HG03025 (cell line): ENCODE data around the gene TPRG1L.
"Not testable (repeated sequence)": the region's sequence is repeated elsewhere in the genome, so short reads cannot be mapped to it uniquely, and the experiment has no call there.

Experiments
- ATAC-seq: cut with Tn5 transposase; IDR thresholded peaks from one replicate; pipeline ENCODE4 v1.9.1; 2021; ENCODE audit warnings: mild to moderate bottlenecking, moderate library complexity; ENCODE audit not compliant: unreplicated experiment, low FRiP score

TPRG1L gene

DNA sequence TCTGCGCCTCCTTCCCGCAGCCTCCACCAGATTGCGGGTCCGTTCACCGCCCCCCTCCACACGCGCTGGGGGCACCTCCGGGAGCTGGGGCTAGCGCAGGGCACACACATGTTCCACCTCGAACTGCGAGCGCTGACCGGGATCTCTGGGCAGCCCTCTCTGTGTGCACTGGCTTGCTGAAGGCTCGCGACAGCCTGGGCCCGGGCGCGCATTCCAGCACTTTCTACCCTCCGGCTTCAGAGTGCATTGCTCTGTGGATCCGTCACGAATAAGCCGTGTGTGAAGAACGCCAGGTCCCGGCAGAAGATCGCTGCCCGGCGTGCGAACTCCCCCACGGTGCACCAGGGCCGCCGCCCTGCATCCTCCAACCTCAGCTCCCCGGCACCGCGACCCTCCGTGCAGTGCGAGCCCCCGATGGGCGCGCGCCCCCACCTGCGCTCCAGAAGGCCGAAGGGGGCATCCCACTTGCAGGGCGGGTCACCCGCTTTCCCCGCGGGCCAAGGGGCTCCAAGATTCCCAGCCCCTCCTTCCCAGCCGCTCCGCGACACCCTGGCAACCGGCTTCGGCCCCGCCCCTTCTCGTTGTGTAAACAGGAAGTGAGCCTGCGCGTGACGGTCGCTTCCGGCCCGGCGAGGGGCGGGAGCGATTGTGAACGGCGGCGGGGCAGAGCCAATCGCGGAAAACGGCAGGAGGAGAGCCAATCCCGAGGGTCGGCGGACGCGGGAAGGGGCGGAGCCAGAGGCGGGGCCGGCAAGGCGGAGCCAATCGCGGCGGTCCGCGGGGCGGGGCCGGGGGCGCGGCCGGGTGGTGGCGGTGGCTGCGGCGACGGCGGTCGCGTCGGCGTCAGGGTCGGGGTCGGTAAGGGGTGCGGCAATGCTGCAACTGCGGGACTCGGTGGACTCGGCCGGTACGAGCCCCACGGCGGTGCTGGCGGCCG lies at the start of gene TPRG1L:
Gene TPRG1L (plus strand): TSS at position 816 of the 937 bp plus-strand sequence. CDS start 58 bp downstream, at position 874.
- peak; percentile 87 for ATAC-seq

GRCh38 chr1:3575515-3575914 lies 49.3 kb upstream of the TPRG1L start:
- ATAC-seq = not testable (repeated sequence)

DNA sequence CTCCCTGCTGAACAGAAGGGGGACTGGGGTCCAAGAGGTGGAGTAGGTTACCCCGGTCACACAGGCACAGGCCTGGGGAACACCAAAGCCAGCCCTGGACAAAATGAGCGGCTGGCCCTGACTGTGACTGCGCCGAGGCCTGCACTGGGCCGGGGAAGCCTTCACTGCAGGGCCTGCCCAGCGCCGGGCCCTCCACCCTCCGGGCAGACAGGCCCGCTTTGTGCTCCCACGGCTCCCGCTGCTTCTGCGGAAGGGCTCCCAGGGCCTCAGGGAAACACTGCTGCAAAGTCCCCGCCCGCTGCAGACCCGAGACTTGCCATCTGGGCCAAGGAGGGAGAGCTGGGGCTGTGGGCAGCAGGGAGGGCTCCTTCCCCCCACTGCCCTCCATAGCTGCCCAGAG lies 48.8 kb upstream of the TPRG1L start:
- ATAC-seq = no peak

- no peak for ATAC-seq
Measured at GRCh38 chr1:3577300-3577699, 47.5 kb upstream of the TPRG1L start.

DNA sequence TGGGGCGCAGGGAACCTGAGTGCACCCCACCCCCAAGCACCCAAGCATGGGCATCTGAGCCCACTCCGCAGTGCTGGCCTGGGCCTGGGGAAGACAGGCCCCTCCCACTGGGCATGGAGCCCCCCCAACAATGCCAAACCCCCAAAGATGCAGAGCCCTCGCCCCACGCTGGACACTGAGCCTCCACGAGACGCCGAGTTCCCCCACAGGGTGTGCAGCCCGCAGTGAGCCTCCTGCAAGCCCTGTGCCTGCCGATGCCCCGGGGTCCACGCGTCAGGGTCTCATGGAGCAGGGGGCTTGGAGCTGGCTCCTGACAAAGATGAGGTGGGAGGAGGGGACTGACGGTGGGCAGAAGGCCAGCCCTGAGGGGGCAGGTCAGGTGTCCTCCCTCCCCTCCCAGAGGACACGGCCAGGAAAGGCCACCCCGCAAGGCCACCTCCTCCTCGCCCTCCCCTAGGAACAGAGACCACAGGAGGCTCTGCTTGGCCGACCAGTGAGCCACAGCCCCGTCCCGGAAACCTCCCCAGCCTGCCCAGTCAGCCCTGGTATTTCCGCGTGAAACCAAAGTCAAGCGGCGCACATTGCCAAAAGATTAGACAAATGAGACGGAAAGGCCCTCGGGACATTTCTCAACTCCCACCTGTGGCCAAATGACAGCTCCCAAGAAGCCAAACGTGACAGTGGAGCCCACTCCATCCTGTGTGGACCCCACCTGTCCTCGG lies 46.9 kb upstream of the TPRG1L start:
- no peak for ATAC-seq

- ATAC-seq = no peak
Measured at GRCh38 chr1:3578433-3578805, 46.4 kb upstream of the TPRG1L start.

- no peak for ATAC-seq
Measured at GRCh38 chr1:3578906-3579305, 45.9 kb upstream of the TPRG1L start.

- ATAC-seq = no peak
Measured at GRCh38 chr1:3579626-3580025, 45.2 kb upstream of the TPRG1L start.

DNA sequence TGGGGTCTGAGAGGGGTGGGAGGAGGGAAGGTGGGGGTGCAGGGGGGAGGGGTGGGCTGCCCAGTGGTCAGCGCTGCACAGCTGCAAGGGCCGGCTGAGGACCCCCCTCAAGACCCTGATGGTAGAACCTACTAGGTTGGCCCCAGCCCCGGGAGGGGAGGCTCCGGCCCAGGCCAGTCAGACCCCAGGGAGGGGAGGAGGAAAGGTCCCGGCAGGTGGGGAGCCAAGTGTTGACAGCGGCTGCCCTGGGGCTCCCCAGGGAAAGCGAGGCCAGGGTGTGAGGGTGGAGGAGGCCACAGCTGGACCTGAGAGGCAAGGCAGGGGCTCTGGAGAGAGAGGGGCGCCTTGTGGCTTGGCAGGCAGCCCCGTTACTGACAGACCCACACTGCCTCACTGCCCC lies 44.6 kb upstream of the TPRG1L start:
- ATAC-seq = no peak

DNA sequence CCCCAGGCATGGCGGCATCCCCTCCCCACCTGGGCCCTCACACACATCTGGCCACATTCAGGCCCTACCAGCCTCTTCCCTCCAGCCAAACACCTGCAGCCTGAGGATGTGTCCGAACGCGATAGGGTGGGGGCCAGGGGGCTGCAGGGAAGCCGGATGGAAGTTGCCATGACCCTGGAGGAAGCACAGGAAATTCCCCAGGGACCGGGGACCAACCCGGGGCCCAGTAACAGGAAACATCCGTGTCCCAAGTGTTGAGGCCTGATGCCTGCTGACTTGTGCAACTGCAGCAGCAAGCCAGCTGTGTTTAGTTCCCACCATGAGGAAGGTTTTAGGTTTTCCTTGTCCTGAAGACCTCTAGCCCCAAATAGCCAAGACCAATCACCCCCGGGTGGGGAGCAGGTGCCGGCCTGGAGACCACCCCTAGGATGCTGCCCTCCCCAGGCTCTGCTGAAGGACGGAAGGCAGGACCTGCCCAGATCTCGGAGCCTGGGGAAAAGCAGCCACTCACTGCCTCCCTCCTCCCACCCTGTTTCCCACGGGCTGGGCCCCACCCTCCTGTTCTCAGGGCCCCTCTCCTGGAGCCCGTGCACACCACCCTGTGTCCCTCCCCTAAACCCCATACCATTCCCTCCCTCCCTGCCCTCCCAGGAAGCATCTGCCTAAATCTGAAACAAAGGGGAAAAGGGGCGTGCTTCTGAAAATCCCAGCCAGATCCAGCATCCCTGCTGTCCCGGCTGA lies 43.3 kb upstream of the TPRG1L start:
- ATAC-seq = no peak

DNA sequence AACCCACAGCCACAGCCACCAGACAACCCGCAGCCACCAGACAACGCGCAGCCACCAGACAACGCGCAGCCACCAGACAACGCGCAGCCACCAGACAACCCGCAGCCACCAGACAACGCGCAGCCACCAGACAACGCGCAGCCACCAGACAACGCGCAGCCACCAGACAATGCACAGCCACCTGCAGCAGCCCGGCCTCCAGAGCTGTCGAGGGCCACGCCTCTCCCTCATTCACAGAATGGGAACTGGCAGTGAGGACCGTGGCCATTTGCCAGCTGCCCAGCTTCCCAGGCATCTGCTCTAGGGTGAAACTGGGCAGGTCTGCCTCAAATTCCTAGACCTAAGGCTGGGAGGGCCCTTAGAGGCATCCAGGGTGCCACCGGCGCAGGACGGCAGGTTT lies 41.1 kb upstream of the TPRG1L start:
- not testable (repeated sequence) for ATAC-seq

- no peak for ATAC-seq
Measured at GRCh38 chr1:3584915-3585314, 39.9 kb upstream of the TPRG1L start.

DNA sequence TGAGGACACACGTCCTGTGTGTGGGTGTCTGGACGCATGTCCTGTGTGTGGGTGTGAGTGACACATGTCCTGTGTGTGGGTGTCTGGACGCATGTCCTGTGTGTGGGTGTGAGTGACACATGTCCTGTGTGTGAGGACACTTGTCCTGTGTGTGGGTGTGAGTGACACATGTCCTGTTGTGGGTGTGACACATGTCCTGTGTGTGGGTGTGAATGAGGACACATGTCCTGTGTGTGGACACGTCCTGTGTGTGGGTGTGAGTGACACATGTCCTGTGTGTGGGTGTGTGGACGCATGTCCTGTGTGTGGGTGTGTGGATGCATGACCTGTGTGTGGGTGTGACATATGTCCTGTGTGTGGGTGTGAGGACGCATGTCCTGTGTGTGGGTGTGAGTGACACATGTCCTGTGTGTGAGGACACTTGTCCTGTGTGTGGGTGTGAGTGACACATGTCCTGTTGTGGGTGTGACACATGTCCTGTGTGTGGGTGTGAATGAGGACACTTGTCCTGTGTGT lies 39.4 kb upstream of the TPRG1L start:
- ATAC-seq = not testable (repeated sequence)

DNA sequence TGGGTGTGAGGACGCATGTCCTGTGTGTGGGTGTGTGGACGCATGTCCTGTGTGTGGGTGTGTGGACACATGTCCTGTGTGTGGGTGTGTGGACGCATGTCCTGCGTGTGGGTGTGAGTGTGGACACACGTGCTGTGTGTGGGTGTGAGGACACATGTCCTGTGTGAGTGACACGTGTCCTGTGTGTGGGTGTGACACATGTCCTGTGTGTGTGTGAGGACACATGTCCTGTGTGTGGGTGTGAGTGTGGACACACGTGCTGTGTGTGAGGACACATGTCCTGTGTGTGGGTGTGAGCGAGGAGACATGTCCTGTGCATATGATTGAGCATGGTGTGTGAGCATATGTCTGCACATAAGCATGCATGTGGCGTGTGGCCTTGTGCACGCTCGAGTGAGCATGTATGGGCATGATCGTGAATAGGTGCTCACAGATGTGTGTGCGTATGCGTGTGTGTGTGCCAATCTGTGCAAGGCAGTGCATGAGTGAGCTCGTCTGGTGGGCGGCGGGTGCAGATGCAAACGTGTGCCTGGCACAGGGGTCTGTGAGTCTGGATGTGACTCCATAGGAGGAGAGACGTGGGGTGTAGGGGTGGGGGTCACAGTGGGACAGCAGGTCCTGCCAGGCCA lies 38.8 kb upstream of the TPRG1L start:
- no peak for ATAC-seq

GRCh38 chr1:3586986-3587759 lies 37.6 kb upstream of the TPRG1L start:
- no peak for ATAC-seq

GRCh38 chr1:3588395-3588794 lies 36.4 kb upstream of the TPRG1L start:
- ATAC-seq = no peak

DNA sequence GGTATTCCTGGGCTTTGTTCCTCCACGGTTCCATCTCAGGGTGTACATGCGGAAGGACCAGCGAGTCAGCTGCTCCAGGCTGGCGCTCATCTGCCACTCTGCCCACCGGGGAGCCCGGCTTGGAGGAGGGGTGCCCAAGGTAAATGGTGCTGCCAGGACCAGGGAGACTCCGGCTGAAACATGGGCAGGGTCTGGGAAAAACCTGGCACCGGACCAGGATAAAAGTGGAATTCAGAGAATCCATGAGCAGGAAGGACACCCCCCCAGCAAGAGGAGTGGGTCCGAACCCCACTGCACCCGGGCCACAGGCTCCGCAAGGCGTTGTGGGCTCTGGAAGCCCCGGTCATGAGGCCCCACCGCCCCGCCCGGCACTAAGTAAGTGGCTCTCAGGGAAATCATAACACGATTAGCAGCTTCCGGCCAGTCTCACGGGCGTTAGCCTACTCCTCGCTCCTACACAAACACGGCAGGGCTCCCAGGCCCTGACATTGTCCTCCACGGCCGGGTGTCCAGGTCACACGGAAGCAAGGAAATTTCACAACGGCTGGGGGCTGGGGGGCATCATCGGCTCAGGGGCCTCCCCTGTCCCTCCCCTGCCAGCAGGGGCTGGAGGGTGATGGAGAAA lies 34.6 kb upstream of the TPRG1L start:
- no peak for ATAC-seq

DNA sequence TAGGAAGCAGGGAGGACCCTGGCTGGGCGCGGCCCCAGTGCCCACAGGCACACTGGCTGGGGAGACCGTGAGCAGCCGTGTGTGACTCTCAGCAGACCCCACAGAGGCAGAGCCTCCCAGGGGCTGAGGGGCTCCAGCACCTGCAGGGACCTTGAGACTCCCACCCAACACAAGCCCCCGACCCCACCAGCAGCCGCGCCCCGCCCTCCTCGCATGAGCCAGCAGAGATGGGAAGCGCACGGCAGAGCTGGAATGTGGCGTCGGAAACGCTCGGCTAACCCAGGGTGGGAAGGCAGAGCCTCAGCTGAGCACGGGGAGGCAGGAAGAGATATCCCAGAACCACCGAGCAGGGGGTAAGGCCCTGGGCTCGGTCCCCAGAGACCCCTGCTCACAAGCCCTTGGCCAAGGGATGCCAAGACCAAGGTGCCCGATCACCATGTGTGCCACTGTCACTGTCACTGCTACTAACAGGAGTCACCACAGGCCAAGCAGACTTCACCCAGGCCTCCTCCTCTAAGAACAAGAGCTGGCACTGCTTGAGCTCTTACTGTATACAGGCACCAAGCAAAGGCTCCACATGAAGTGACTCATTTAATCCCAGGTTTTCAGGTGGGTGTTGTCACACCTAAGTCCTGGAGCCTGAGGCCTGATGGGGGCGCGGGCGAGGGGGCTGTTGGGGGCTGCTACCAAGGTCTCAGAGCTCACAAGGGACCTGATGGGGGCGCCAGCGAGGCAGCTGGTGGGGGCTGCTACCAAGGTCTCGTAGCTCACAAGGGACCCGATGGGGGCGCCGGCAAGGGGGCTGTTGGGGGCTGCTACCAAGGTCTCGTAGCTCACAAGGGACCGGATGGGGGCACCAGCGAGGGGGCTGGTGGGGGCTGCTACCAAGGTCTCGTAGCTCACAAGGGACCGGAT lies 33.6 kb upstream of the TPRG1L start:
- no peak for ATAC-seq
